AG04449 (cell line): ENCODE results near the gene DOCK4.

Source experiments
- CTCF ChIA-PET: fragments of 350-600 bp; formaldehyde crosslinking; extraction: SDS; loops from one replicate; lab custom pipeline; 2021; ENCODE audit warnings: antibody characterized with exemption; lab: Yijun Ruan, JAX
- POLR2A ChIA-PET: fragments of 400-600, 350-600 bp; formaldehyde crosslinking; extraction: SDS; loops from one replicate; lab custom pipeline; 2020; ENCODE audit warnings: antibody characterized with exemption, inconsistent platforms; lab: Yijun Ruan, JAX
- DNase-seq: peaks from one replicate; pipeline ENCODE4 v3.0.0-alpha.2; 2010; ENCODE audit warnings: low read depth, low spot score
- H3K4me3 ChIP-seq: 2 replicates; pipeline ENCODE4 v1.5.1; 2011; ENCODE audit warnings: low read depth, mild to moderate bottlenecking, control low read depth, low read length
- CTCF ChIP-seq: IDR thresholded peaks from one replicate; pipeline ENCODE4 v1.5.1; 2011; ENCODE audit warnings: mild to moderate bottlenecking, moderate library complexity, low read length, control low read depth, inconsistent platforms; ENCODE audit not compliant: insufficient read depth; ENCODE audit errors: missing control alignments

DOCK4 gene

GRCh38 chr7:111853201-111853990, 352.8 kb downstream of the DOCK4 start:
- DNase-seq = no peak
- ChIA-PET CTCF (interaction anchor here (0.8 to 11.4 kb wide), 26 partner anchors 9 to 643 kb away, joined by 3 to 549 read pairs (median 6); no protein-coding TSS in a partner anchor), POLR2A (no interaction called here)
- no peak overlapping the region for H3K4me3 ChIP-seq
- peak; percentile 42 for TF ChIP-seq CTCF

GRCh38 chr7:111852081-111852480, 354.1 kb downstream of the DOCK4 start:
- ChIA-PET CTCF (interaction anchor here (1.2 to 11.4 kb wide), 11 partner anchors 8 to 558 kb away, joined by 3 to 549 read pairs (median 42); no protein-coding TSS in a partner anchor), POLR2A (interaction anchor here (0.6 kb wide), 1 partner anchor 355 kb away, joined by 3 read pairs; no protein-coding TSS in a partner anchor)
- no peak for DNase-seq
- TF ChIP-seq CTCF = no peak
- H3K4me3 ChIP-seq = no peak overlapping the region

- H3K4me3 ChIP-seq = no peak overlapping the region
- ChIA-PET POLR2A (no interaction called here), CTCF (interaction anchor here (6.3 kb wide), 1 partner anchor 8 kb away, joined by 87 read pairs; no protein-coding TSS in a partner anchor)
- no peak for TF ChIP-seq CTCF
- DNase-seq = no peak
Observed at GRCh38 chr7:111846898-111847297, 359.3 kb downstream of the DOCK4 start.

GRCh38 chr7:111845853-111846252, 360.3 kb downstream of the DOCK4 start:
- ChIA-PET CTCF (interaction anchor here (1.0 to 6.3 kb wide), 3 partner anchors 9 to 110 kb away, joined by 3 to 87 read pairs (median 3); no protein-coding TSS in a partner anchor), POLR2A (no interaction called here)
- no peak overlapping the region for H3K4me3 ChIP-seq
- no peak for DNase-seq
- no peak for TF ChIP-seq CTCF

- ChIA-PET CTCF (interaction anchor here (1.0 to 6.3 kb wide), 4 partner anchors 10 to 109 kb away, joined by 3 to 87 read pairs (median 3); no protein-coding TSS in a partner anchor), POLR2A (no interaction called here)
- no peak for DNase-seq
- no peak for TF ChIP-seq CTCF
- H3K4me3 ChIP-seq = no peak overlapping the region
Observed at GRCh38 chr7:111844904-111845671, 361.1 kb downstream of the DOCK4 start.
